ENCODE results near the gene ZAR1L.

The ZAR1L gene

GRCh38 chr13:32254916-32255723 is 60.0 kb downstream of the ZAR1L start:
- DNase-seq, result no peak

DNA sequence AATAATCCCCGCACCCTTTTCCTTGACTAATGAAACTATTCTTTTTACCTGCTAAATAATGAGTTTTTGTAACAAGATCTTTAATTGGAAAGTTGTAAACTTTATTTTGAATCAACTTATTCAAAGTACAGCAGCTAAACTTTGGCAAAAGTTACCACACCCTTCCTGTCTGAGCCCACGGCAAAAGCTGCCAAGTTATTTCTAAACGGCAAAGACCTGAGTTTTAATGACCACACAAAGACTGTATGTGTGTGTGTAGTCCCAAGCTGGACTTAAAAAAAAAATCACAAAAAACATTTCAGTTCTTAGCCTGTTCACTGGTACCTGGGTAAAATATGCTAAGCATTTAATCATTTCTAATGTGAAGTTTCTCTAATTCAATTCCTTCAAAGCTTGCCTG is 60.7 kb downstream of the ZAR1L start:
- no peak for DNase-seq

DNA sequence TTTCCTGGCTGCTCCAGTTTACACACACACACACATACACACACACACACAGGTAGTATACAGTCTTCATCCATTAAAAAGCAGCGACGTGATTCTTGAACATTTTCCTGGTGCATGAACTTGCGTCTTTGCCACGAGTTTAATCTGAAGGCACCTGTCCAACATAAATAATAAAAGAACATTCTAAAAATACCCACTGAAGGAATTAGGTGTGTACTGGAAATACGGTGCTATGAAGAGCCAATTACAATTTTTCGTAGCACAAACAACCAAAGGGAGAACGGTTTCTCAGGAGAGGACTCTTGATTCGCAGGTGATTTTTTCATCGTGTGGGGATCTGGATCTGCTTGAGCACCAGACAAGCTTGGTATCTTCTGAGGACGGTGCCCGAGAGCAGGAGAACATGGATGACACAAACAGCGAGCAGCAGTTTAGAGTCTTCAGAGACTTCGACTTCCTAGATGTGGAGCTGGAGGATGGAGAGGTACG is 61.2 kb downstream of the ZAR1L start:
- no peak for DNase-seq

Measured in activated T-cell treated with anti-CD3 and anti-CD28 coated beads, Interleukin-2, amount 50 U/mL, for 48 hours (primary cell).